Mesothelial cell of epicardium (in vitro differentiated cells): ENCODE measurements around the gene NEK8. TPM values are rescaled to one million over a fixed set of nuclear protein-coding genes. Genes with fewer than 3 reads are reported as not detected.
"Not testable (repeated sequence)": the region's sequence is repeated elsewhere in the genome, so short reads cannot be mapped to it uniquely, and the experiment has no call there.

Experiments used
- DNase-seq, 2 experiments: peaks; one replicate each; pipeline ENCODE4 v3.0.0; 2021; ENCODE audit warnings: low spot score in 2 of 2; ENCODE audit not compliant: unreplicated experiment in 2 of 2
- H3K27ac Mint-ChIP-seq: 2 replicates; pipeline ENCODE4 v1.8.0; 2021; ENCODE audit warnings: mixed read lengths
- H3K27me3 Mint-ChIP-seq: 2 replicates; pipeline ENCODE4 v1.8.0; 2021; ENCODE audit warnings: low read depth, mixed read lengths
- H3K36me3 Mint-ChIP-seq: 2 replicates; pipeline ENCODE4 v1.8.0; 2021; ENCODE audit warnings: mixed read lengths
- H3K4me1 Mint-ChIP-seq: 2 replicates; pipeline ENCODE4 v1.8.0; 2021; ENCODE audit warnings: mixed read lengths
- H3K4me3 Mint-ChIP-seq: 2 replicates; pipeline ENCODE4 v1.8.0; 2021; ENCODE audit warnings: mild to moderate bottlenecking, moderate library complexity, mixed read lengths
- H3K9me3 Mint-ChIP-seq: 2 replicates; pipeline ENCODE4 v1.8.0; 2021; ENCODE audit warnings: mixed read lengths
- total RNA-seq: library from RNA; stranded (reverse); gene quantifications from 3 replicates; pipeline ENCODE4 v1.2.1, GENCODE V29; 2021
- TF ChIP-seq, protein P1 (sequence below): fragments of 200-600 bp; sonication (generic); IDR thresholded peaks from one replicate; pipeline ENCODE4 v1.5.0; 2021; ENCODE audit warnings: antibody characterized with exemption; ENCODE audit not compliant: unreplicated experiment

Gene NEK8
- total RNA-seq, 1 donor from 2014 or later = 7.6 TPM

DNA sequence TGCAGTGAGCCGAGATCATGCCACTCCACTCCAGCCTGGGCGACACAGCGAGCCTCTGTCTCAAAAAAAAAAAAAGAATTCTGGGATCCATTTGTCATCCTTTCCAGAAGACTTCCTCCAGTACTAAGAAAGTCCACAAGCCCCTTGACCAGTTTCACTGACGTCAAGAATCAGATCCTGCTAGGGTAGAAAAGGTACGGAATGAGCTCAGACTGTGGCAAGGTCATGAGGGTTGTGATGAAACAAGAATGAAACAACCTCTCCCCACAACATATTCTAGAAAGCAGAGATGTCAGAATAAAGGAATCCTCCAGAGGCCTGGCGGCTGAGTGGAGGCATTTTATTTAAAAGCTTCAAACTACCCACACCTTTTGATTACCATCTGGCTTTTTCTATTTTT lies 45.1 kb downstream of the NEK8 start:
- Mint-ChIP-seq H3K4me1 (peaks cover 4% of the 10 kb centered on the region), H3K27ac (peak overlapping the region; percentile 83), H3K36me3 (peaks cover 3% of the 10 kb centered on the region), H3K9me3 (no peaks in the 10 kb centered on the region), H3K27me3 (no peaks in the 10 kb centered on the region), H3K4me3 (no peak overlapping the region)
- TF ChIP-seq, protein P1, sequence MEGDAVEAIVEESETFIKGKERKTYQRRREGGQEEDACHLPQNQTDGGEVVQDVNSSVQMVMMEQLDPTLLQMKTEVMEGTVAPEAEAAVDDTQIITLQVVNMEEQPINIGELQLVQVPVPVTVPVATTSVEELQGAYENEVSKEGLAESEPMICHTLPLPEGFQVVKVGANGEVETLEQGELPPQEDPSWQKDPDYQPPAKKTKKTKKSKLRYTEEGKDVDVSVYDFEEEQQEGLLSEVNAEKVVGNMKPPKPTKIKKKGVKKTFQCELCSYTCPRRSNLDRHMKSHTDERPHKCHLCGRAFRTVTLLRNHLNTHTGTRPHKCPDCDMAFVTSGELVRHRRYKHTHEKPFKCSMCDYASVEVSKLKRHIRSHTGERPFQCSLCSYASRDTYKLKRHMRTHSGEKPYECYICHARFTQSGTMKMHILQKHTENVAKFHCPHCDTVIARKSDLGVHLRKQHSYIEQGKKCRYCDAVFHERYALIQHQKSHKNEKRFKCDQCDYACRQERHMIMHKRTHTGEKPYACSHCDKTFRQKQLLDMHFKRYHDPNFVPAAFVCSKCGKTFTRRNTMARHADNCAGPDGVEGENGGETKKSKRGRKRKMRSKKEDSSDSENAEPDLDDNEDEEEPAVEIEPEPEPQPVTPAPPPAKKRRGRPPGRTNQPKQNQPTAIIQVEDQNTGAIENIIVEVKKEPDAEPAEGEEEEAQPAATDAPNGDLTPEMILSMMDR = no peak
- DNase-seq = no peak

DNA sequence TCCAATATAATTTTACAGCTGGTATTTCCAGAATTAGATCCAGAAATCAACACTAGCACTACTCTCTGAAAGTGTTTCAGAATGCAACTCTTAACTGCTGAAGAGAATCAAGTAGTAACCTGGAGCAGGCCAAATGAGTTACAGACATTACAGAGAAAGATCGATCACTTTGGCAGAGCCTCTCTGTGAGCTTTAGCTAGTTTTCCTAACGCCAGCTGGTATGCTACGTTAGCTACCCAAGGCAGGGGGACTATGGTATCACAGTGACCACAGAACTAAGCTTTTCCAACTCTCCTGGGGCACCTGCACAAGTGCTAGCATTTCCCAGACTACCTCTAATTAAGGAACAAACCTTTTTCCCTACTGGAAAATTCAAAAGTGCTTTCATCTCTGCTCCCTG lies 45.6 kb downstream of the NEK8 start:
- peaks cover 4% of the 10 kb centered on the region for H3K4me1 Mint-ChIP-seq
- H3K27ac Mint-ChIP-seq = peak overlapping the region; percentile 83
- no peaks in the 10 kb centered on the region for H3K27me3 Mint-ChIP-seq
- no peak for DNase-seq
- no peak overlapping the region for H3K4me3 Mint-ChIP-seq
- peaks cover 4% of the 10 kb centered on the region for H3K9me3 Mint-ChIP-seq
- H3K36me3 Mint-ChIP-seq = peaks cover 7% of the 10 kb centered on the region
- TF ChIP-seq, protein P1 = no peak

DNA sequence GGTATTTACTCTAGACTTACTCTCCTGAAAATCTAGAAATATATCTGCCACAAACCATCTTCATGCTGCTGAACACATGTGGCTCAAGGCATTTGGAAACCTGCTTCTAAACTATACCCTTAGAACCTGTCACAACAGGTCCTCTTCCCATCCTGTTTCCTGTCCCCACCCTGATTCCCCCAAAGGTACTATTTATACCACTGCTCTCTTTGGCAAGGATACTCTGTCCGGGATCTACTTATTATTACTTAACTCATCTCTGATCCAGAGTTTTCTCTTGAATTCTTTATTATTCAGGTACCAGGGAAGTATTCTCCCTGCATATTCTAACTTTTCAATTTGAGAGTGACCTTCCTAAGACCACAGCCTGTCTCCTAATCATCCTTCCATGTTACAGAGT lies 48.6 kb downstream of the NEK8 start:
- Mint-ChIP-seq H3K36me3 (peaks cover 15% of the 10 kb centered on the region), H3K27ac (peak overlapping the region; percentile 50)

DNA sequence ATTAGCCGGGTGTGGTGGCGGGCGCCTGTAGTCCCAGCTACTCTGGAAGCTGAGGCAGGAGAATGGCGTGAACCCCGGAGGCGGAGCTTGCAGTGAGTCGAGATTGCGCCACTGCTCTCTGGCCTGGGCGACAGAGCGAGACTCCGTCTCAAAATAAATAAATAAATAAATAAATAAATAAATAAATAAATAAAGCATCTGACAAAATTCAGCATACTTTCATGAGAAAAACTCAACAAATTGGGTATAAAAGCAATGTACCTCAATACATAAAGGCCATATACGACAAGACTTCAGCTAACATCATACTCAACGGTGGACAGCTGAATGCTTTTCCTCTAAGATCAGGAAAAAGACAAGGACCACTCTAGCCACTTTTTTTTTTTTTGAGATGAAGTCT lies 51.0 kb downstream of the NEK8 start:
- not testable (repeated sequence) for H3K9me3 Mint-ChIP-seq, DNase-seq, H3K27me3 Mint-ChIP-seq, H3K27ac Mint-ChIP-seq, H3K4me3 Mint-ChIP-seq, H3K4me1 Mint-ChIP-seq
- H3K36me3 Mint-ChIP-seq = peaks cover 15% of the 10 kb centered on the region

More for the DNA sequence above, 48.6 kb downstream of the NEK8 start:
- Mint-ChIP-seq H3K27me3 (no peaks in the 10 kb centered on the region), H3K4me1 (peaks cover 4% of the 10 kb centered on the region), H3K9me3 (peaks cover 4% of the 10 kb centered on the region), H3K4me3 (no peak overlapping the region)
- DNase-seq = no peak
- TF ChIP-seq, protein P1 = no peak

DNA sequence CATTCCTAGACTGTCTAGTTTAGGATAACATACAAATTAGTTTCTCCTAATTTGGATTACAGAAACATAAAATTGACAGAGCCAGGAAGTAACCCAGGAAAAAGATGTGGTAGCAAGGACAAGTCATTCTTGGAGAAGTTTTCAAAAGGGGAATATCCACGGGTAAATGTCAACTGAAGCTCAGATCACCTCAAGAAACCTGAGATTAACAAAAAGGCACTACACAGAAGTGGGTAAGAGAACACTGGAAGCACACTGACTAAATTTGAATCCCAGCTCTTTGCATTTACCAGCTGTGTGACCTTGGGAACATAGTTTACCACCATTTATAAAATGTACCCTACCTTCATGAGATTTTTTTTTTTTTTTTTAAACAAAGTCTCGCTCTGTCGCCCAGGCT lies 54.6 kb downstream of the NEK8 start:
- TF ChIP-seq, protein P1 = no peak
- DNase-seq = no peak
- peaks cover 4% of the 10 kb centered on the region for H3K9me3 Mint-ChIP-seq
- H3K36me3 Mint-ChIP-seq = peaks cover 19% of the 10 kb centered on the region
- no peaks in the 10 kb centered on the region for H3K27me3 Mint-ChIP-seq
- H3K27ac Mint-ChIP-seq = no peak overlapping the region
- H3K4me1 Mint-ChIP-seq = no peaks in the 10 kb centered on the region
- no peak overlapping the region for H3K4me3 Mint-ChIP-seq

DNA sequence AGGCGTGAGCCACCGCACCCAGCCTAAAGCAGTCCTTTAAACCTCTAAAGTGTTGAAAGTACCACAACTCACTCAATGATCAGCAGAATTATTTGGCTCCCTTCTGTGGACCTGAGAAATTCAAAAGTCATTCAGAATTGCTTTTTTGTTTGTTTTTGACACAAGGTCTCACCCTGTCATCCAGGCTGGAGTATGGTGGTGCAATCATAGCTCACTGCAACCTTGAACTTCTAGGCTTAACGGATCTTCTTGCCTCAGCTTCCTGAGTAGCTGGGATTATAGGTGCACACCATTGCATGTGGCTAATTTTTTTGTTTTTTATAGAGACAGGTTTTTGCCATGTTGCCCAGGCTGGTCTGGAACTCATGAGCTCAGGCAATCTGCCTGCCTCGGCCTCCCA lies 59.5 kb downstream of the NEK8 start:
- Mint-ChIP-seq H3K27ac (no peak overlapping the region), H3K27me3 (no peaks in the 10 kb centered on the region), H3K4me3 (no peak overlapping the region), H3K4me1 (peaks cover 2% of the 10 kb centered on the region), H3K9me3 (no peaks in the 10 kb centered on the region), H3K36me3 (peaks cover 7% of the 10 kb centered on the region)
- DNase-seq = no peak
- TF ChIP-seq, protein P1 = no peak

Other genes starting within 250 kb of the NEK8 start
- gene FOXN1, start 222.4 kb upstream of the NEK8 start, total RNA-seq = 0.34 to 0.42 TPM (median 0.34 TPM) in 3 replicates
- gene UNC119, start 176.2 kb upstream of the NEK8 start, total RNA-seq = 61.0 to 66.2 TPM (median 61.2 TPM) in 3 replicates
- 75.2 to 80.7 TPM (median 78.7 TPM) in 3 replicates for gene PIGS, start 157.3 kb upstream of the NEK8 start, total RNA-seq
- 22.6 to 24.6 TPM (median 22.6 TPM) in 3 replicates for gene ALDOC, start 151.9 kb upstream of the NEK8 start, total RNA-seq
- gene SPAG5, start 129.8 kb upstream of the NEK8 start, total RNA-seq = 32.1 to 45.2 TPM (median 42.0 TPM) in 3 replicates
- 24.0 to 31.3 TPM (median 26.3 TPM) in 3 replicates for gene RSKR, start 114.6 kb upstream of the NEK8 start, total RNA-seq
- 155 to 162 TPM (median 157 TPM) in 3 replicates for gene BLTP2, start 83.6 kb upstream of the NEK8 start, total RNA-seq
- gene SDF2, start 66.9 kb upstream of the NEK8 start, total RNA-seq = 51.0 to 57.9 TPM (median 56.6 TPM) in 3 replicates
- 82.7 to 91.8 TPM (median 89.0 TPM) in 3 replicates for gene SUPT6H, start 66.6 kb upstream of the NEK8 start, total RNA-seq
- 9.2 to 11.7 TPM (median 10.4 TPM) in 3 replicates for gene PROCA1, start 16.9 kb upstream of the NEK8 start, total RNA-seq
- 172 to 181 TPM (median 178 TPM) in 3 replicates for gene RAB34, start 10.9 kb upstream of the NEK8 start, total RNA-seq
- gene RPL23A, start 8.8 kb upstream of the NEK8 start, total RNA-seq = 1,669 to 1,804 TPM (median 1,792 TPM) in 3 replicates
- gene TLCD1, start 2.6 kb upstream of the NEK8 start, total RNA-seq = 2.3 to 3.8 TPM (median 3.3 TPM) in 3 replicates
- gene TRAF4, start 15.2 kb downstream of the NEK8 start, total RNA-seq = 252 to 259 TPM (median 254 TPM) in 3 replicates
- gene FAM222B, start 114.0 kb downstream of the NEK8 start, total RNA-seq = 36.3 to 37.9 TPM (median 37.7 TPM) in 3 replicates
- 37.4 to 43.4 TPM (median 38.4 TPM) in 3 replicates for gene ERAL1, start 126.2 kb downstream of the NEK8 start, total RNA-seq
- 74.4 to 85.4 TPM (median 79.4 TPM) in 3 replicates for gene FLOT2, start 168.9 kb downstream of the NEK8 start, total RNA-seq
- gene DHRS13, start 174.3 kb downstream of the NEK8 start, total RNA-seq = 10.3 to 12.4 TPM (median 12.1 TPM) in 3 replicates
- gene PHF12, start 222.7 kb downstream of the NEK8 start, total RNA-seq = 60.1 to 69.3 TPM (median 60.3 TPM) in 3 replicates